ENCODE results near the gene CNMD.

CNMD gene

DNA sequence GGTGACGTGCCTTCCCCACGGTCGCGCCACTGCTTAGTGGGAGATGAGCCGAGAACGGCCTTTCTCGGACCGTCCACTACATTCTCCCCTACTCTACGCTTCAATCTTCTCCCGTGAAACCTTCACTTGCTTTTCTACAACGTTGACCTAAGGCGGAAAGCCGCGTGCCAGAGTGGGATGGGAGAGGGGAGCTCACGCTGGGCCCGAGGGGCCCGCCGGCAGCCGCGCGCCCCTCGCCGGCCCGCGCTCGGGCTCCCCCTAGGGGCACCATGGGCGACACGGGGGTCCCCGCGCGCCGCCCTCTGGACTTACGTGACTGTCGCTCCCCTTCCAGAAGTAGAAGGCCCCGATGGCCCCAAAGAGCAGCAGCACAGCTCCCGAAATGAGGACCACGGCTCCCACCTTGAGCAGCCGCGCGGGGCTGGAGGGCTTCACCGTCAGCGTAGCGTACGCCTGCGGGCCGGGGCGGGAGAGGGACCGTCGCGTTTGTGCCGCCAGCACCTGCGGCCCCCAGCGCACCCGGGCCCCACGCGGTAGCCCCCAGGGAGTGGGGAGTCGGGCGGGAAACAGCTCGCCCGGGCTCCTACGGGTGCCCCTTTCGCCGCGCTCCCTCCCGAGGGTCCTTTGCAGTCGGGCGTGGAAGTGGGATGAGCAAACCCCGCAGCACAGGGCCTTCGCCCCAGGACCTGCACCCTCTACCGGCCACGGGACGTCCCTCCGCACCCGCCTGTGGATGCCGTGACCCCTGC lies 727 bp downstream of the CNMD start:
- no peak for TF ChIP-seq USF1 (IDR thresholded peaks at IDR 0.05)
- TF ChIP-seq TAF1 (IDR thresholded peaks at IDR 0.05; ENCODE audit: low read depth): no peak
- no peak for TF ChIP-seq CEBPB (IDR thresholded peaks at IDR 0.05)
- TF ChIP-seq TCF12 (IDR thresholded peaks at IDR 0.05; ENCODE audit: low read depth): no peak
- TF ChIP-seq TEAD4 (IDR thresholded peaks at IDR 0.05): no peak
- TF ChIP-seq RAD21 (IDR thresholded peaks at IDR 0.05; ENCODE audit: low read depth): no peak
- TF ChIP-seq EGR1 (IDR thresholded peaks at IDR 0.05): no peak

- TF ChIP-seq TEAD4 (IDR thresholded peaks at IDR 0.05): no peak
Observed at GRCh38 chr13:52737965-52738364, 1.7 kb downstream of the CNMD start.

DNA sequence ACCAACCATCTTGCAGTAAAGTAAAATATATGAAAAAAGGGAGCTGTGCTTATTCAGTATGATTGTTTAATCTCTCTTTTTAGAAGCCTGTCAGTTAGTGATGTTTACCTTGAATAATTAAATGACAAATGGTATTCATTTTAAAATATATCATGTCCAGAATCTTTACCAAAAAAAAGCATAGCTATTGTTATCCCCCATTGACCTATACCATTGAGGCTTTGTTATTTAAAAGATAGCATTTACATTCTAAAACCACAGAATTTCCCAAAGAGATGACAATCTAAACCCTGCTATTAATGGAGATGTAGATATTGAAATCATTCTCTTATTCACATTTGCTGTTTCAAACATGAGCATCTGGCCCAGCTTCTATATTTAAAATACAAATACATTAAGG lies 2.2 kb downstream of the CNMD start:
- TF ChIP-seq NFIC (IDR thresholded peaks at IDR 0.05) (no peak), MAX (IDR thresholded peaks at IDR 0.05) (no peak), TCF12 (IDR thresholded peaks at IDR 0.05; ENCODE audit: low read depth) (no peak), YY1 (IDR thresholded peaks at IDR 0.05; ENCODE audit: low read depth) (no peak), TAF1 (IDR thresholded peaks at IDR 0.05; ENCODE audit: low read depth) (no peak), CREB1 (IDR thresholded peaks at IDR 0.05; ENCODE audit: low read depth) (no peak), EP300 (IDR thresholded peaks at IDR 0.05; ENCODE audit: borderline replicate concordance) (no peak), FOXM1 (IDR thresholded peaks at IDR 0.05; ENCODE audit: borderline replicate concordance, low read depth) (no peak), RAD21 (IDR thresholded peaks at IDR 0.05; ENCODE audit: low read depth) (no peak), CEBPB (IDR thresholded peaks at IDR 0.05) (no peak), TEAD4 (IDR thresholded peaks at IDR 0.05) (no peak)

GRCh38 chr13:52736891-52737290 lies 2.7 kb downstream of the CNMD start:
- TF ChIP-seq REST (IDR thresholded peaks at IDR 0.05; ENCODE audit: low read depth) (no peak), CEBPB (IDR thresholded peaks at IDR 0.05) (no peak), USF1 (IDR thresholded peaks at IDR 0.05) (no peak), FOXM1 (IDR thresholded peaks at IDR 0.05; ENCODE audit: borderline replicate concordance, low read depth) (no peak), CREB1 (IDR thresholded peaks at IDR 0.05; ENCODE audit: low read depth) (no peak), MAX (IDR thresholded peaks at IDR 0.05) (no peak), EP300 (IDR thresholded peaks at IDR 0.05; ENCODE audit: borderline replicate concordance) (no peak), TCF12 (IDR thresholded peaks at IDR 0.05; ENCODE audit: low read depth) (no peak), RAD21 (IDR thresholded peaks at IDR 0.05; ENCODE audit: low read depth) (no peak), EGR1 (IDR thresholded peaks at IDR 0.05) (no peak), ZBTB7A (IDR thresholded peaks at IDR 0.05; ENCODE audit: low read depth) (no peak), TAF1 (IDR thresholded peaks at IDR 0.05; ENCODE audit: low read depth) (no peak), NFIC (IDR thresholded peaks at IDR 0.05) (no peak), TEAD4 (IDR thresholded peaks at IDR 0.05) (no peak), YY1 (IDR thresholded peaks at IDR 0.05; ENCODE audit: low read depth) (no peak)

DNA sequence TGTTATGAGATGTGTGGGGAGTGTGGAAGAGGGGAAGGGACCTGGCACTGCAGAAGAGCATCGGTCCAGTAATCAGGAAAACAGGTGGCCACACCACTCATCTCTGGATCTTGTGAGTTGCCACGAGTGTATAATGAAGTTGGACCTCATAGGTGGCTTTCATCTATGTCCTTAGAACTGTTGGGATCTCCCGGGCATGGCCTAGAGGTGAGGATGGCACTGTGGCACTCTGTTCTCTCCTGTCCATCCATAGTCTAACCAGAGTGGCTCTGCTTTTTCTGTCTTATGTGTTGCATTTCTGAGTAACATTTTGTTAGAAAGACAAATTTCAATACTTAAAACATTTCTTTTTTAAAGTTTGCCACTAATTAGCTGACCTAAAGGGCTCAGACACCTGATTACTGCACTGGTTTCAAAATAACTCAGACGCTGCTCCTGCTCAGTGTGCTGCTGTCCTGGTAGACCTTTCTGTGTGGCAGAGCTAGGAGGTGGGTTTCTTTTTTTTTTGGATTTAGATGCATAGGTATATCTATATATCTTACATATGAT lies 5.5 kb downstream of the CNMD start:
- no peak for TF ChIP-seq EP300 (IDR thresholded peaks at IDR 0.05; ENCODE audit: borderline replicate concordance)

GRCh38 chr13:52726258-52726657 lies 13.4 kb downstream of the CNMD start:
- TF ChIP-seq TAF1 (IDR thresholded peaks at IDR 0.05; ENCODE audit: low read depth): no peak
- no peak for TF ChIP-seq REST (IDR thresholded peaks at IDR 0.05; ENCODE audit: low read depth)
- no peak for TF ChIP-seq FOXM1 (IDR thresholded peaks at IDR 0.05; ENCODE audit: borderline replicate concordance, low read depth)
- no peak for TF ChIP-seq RAD21 (IDR thresholded peaks at IDR 0.05; ENCODE audit: low read depth)
- no peak for TF ChIP-seq ZBTB7A (IDR thresholded peaks at IDR 0.05; ENCODE audit: low read depth)
- TF ChIP-seq MAX (IDR thresholded peaks at IDR 0.05): no peak
- no peak for TF ChIP-seq TEAD4 (IDR thresholded peaks at IDR 0.05)
- TF ChIP-seq YY1 (IDR thresholded peaks at IDR 0.05; ENCODE audit: low read depth): no peak
- no peak for TF ChIP-seq NFIC (IDR thresholded peaks at IDR 0.05)
- TF ChIP-seq EP300 (IDR thresholded peaks at IDR 0.05; ENCODE audit: borderline replicate concordance): no peak
- TF ChIP-seq USF1 (IDR thresholded peaks at IDR 0.05): no peak

Measured in Ishikawa (cell line).